NCI-H2081 treated with DMSO at 0.1 percent for 48 hours (cell line): ENCODE data around the gene GBA2.

Experiments
- DNase-seq: peaks from one replicate; lab custom pipeline; 2025; lab: John Stamatoyannopoulos, UW

Gene GBA2

DNA sequence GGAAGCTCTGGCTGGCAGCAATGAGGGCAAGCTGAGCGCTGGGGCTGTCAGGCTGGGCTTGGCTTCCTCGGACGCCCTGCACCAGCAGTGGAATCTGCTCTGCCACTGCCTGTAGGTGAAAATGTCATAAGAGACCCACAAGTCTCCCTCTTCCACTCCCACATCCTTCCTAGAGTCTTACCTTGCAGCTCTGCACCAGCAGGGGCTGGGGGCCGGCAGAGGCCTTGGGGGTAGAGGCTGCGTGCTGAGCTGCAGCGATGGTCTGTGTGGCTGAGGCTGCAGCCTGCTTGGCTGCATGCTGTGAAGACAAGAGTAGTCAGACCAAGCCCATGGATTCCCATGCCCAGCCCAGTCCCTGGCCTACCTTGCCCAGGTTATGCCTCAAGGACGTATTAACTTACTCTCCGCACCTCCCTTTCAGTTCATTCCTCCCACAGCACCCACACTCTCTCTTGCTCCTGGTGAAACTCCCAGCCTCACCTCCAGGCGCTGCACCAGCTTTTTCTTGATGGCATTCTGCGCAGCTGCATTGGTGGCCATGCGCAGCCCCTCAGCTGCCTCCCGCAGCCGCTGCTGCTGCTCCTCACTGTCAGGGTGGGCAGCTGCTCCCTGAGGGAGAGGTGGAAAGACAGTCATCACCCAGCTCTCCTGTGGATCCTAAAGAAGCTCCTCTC is 34.3 kb downstream of the GBA2 start:
- DNase-seq, result no peak

DNA sequence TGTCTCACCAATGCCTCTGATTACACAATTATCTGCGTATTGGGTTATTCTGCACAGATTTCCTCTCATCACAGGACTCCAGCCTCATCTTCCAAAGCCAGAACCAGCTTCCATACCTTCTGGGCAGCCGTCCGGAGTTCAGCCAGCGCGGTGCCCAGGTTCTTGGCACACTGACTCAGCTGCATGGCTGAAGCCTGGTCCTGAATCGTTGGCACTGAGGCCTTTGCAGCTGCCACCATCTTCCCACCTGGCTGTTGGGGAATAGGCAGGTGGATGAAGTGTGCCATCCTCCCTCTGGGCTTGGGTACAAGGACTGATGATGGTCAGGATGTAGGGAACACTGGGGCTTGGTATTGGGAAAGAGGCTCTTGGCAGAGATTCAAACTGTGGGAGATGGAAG is 34.9 kb downstream of the GBA2 start:
- no peak for DNase-seq

DNA sequence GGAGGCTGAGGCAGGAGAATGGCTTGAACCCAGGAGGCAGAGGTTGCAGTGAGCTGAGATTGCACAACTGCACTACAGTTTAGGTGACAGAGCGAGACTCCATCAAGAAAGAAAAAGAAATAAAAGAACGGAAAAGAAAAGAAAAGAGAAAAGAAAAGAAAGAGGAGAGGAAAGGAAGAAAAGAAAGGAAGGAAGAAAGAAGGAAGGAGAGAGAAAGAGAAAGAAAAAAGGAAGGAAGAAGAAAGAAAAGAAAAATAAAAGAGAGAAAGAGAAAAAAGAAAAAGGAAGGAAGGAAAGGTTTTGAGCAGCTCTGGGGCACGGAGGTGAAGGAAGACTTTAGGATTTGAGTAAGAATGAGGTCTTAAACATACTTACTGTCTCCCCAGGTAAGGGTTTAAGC is 35.5 kb downstream of the GBA2 start:
- no peak for DNase-seq

DNA sequence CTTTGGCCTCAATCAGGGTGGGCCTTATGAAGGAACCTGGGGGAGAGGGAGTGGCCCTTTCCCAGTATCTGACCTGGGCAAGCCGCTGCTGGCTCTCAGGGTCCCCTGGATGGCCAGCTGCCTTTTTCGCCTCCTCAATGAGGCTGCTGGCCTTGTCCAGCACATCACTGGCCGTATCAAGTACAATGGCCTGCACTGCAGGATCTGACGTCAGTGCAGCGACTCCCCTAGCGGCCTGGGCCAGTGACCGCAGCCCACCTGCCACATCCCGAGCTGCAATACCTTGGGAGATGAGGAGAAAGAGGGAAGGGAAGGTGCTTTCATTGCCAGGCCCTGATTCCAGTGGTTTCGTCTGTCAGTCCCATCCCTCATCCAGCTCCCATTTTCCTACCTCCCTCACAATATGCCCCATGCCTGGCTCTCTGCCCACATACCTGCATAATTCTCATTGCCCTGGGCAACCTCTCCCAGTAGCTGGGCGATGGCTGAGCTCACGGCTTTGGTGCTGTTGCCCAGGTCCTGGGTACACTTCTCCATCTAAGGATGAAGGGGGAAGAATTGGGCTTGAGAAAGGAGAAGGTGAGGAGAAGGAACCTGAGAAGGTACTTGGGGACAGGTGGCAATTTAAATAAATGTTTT is 36.1 kb downstream of the GBA2 start:
- no peak for DNase-seq

DNA sequence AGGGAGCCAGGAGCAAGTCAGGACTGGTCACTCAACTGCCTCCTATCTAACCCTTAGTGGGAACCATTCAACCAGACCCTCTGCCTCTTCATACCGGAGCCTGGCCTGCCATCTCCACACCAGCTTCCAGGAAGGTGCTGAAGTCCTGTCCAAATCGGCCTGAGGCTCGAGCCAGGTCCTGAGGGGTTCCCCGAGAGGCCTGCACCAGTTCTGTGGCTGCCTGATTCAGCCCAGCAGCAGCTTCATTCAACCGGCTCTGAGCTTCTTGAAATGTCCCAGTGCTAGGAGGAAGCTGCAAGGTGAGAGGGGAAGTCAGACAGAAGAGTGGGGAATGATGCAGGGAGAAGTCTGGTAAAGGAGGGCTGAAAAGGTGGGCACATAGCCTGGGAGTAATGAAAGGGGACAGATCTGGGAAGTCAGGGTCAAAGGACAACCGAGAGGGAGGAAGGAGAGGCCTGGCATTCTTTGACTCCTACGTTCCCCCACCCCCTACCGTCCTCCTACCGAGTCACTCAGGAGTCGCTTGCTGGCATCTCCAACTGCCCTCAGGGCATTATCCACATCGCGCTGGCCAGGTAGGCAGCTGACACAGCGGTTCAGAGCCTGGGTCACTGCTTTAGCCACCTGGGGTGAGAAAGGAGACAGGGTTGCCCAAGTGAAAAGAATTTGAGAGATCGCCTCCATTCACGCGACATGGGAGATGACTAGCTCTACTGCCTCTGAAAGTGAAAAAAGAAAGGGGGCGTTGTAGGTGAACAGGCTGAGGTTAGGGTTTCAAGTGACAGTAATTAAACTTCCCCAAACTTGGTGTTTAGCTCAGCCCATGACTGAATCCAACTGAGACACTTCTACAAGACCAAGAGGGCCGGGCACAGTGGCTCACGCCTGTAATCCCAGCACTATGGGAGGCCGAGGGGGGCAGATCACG is 37.3 kb downstream of the GBA2 start:
- DNase-seq, result no peak

DNA sequence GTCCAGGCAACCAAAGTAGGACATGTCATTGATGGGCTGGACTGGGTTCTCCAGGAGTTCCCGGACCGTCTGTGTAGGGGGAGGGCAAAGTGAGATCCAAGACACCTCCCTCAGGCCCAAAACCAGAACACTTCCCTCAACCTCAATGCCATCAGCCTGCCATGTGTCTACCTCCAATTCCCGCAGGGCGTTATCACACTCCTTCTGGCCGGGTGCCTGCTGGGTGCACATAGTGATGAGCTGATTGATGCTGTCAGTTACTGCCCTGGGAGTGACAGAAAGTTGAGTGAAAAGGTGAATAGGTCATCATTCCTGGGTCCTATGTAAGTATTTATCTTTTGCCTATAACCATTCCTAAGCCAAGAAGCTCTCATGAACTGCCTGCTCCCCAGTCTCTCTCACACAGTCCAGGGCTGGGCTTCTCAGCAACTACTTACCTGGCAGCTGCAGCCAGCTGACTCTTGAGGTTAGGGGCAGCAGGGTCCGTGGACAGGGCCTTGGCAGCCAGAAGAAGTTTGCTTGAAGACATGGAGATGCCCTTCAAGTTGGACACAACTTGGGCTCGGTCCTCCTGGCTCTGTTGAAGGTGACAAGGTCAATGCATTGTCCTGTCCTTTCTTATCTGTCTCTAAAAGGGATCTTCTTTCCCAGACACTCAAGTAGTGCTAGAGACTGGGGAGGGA is 38.1 kb downstream of the GBA2 start:
- no peak for DNase-seq

DNA sequence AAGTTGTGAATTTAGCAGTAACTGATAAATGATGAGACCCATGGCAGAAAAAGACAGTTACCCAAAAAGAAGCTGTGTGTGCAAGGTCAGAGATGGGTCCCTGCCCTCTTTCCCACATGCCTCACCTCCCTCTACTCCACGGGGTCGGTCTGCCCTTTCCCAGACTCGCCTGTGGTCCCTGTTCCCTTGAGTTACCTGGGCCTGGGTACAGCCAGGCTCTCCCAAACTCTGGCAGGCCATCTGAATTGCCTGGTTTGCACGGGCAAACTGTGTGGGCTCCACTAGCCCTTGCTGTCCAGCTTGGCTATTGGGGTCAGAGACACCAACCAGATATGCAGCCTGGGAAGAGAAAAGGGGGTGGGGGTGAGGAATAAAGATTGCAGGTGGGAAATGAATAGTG is 40.9 kb downstream of the GBA2 start:
- no peak for DNase-seq

DNA sequence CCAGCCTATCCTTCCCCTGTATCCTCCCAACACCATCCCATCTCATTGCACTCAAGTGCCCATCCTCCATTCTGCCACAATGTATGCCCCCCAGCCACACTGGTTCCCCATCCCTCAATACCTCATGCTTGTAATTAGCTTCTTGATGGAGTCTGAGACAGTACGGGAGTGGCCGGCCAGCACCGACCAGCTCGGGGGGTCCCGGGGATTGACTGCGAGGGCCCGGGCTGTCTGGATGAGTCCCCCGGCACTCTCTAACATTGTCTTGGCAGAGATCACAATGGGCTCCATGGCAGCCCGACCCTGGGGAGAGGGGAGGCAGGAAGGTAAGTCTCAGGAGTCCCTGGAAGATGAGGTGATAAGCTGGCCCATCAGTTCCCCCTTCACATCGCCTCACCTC is 42.1 kb downstream of the GBA2 start:
- DNase-seq, result no peak

DNA sequence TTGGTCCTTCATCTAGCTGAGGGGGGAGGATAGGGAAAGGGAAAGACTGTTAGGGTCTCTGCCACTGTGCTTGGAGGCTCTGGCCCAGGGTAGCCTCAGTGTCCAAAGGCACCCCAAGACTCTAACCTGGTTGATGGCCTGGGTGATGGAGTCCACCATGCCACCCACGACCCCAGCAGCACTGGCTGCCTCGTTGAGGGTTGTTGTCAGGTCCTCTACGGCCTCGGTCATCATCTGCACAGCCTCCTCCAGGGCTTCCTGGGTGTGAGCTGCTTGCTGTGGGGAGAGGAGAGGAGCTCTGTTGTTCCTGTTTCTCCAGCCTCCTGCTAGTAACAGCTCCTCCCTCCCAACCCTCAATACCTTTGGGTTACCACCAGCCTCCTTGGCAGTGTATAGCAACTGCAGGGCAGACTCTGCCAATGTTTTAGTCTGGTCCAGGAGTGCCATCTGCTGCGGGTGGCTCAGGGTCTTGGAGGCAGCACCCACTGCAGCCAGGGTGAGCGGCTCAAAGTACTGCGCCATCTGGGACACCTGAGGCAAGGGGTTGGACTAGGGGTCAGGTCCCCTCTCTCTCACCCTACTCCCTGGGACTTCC is 43.1 kb downstream of the GBA2 start:
- DNase-seq, result no peak

DNA sequence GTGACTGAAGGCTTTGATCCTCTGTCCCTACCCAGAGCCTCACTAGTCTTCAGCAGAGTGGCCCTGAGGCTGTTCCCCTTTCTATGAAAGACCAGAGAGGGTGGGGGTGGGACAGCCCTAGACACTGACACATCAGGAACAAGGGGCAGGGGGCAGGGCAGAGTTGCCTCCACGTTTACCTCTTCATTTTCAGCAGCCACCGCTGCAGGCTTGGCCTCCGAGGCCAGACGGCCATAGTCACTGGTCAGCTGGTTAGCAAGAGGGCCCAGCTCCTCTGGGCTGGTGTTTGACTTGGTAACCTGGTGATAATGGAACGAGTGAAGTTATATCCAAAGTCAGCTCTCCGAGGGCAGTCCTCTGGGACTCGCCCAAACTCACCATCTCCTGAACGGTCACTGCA is 43.7 kb downstream of the GBA2 start:
- no peak for DNase-seq

DNA sequence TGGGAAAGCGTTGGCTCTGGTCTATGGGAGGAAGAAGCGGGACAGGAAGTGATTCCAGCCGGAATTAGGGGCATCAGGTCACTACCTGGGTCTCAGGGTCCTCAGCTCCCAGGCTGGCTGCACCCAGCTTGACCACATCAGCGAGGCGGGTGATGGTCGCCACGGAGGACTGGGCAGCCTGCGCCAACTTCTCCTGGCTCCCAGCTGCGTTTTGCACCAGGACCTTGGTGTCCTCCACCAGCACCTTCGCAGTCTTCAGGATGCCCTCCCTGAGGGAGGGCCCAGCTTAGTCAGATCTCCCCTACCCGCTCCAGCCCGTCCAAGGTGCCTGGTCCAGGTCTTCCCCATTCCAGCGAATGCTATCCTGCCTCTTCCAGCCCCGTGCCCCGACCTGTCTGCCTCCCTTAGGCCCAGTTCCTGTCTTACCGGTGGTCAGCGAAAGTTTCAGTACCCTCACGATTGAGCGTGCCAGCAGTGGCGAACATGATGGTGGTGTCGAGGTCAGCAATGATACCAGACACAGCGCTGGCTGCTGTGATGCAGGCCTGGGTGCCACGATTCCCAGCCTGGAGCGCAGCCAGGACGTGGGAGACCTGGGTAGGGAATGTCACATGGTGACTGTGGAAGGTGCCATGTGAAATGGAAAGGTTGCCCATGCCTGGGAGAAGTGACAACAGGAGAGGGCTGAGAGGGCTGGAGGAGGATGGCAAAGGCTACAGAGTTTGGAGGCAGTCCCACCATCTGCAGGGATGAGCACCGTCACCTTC is 44.9 kb downstream of the GBA2 start:
- DNase-seq, result no peak

DNA sequence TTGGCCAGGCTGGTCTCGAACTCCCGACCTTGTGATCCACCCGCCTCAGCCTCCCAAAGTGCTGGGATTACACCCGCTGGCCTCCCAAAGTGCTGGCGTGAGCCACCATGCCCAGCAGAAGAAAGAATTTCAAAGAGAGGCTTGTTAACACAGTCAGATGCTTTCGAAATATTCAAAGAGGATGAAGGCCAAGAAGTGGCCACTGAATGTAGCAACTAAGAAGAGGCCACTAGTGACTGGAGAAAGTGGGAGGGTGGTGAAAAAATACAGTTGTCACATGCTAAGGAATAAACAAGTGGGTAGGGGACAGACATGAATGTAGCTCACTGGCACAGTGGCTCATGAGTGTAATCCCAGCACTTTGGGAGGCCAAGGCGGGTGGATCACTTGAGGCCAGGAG is 46.3 kb downstream of the GBA2 start:
- no peak for DNase-seq

DNA sequence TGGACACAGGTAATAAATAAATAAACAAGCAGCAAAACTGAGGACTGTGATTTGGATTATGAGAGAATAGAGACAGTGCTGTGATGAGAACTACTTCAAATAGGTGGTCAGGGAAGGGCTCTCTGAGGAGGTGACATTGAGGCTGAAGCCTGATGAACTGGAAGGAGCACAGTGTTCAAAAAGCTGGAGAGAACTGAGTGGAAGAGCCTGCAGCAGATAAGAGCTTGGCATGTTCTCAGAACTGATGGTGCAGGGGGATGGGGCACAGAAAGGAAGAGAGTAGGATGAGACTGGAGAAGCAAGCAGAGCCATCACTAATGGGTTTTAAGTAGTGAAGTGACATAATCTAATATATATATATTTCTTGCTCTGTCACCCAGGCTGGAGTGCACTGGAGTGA is 48.1 kb downstream of the GBA2 start:
- no peak for DNase-seq

DNA sequence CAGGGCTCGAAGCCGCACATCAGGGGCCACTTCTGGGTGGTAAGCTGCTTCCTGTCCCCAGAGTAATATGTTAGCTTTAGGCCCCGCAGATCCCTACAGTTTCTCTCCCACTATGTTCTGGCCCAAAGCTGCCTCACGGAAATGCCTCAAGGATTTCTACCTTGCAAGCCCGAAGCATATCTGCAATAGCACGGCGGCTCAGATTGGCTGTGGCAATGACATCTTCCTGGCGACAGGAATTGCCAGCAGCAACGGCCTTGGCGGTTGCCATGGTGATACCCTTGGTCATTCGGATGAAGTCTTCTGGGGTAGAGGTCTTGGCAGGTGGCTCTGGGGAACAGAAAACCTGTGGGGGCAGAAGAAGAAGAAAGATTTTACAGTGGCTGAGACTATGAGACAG is 49.0 kb downstream of the GBA2 start:
- no peak for DNase-seq

DNA sequence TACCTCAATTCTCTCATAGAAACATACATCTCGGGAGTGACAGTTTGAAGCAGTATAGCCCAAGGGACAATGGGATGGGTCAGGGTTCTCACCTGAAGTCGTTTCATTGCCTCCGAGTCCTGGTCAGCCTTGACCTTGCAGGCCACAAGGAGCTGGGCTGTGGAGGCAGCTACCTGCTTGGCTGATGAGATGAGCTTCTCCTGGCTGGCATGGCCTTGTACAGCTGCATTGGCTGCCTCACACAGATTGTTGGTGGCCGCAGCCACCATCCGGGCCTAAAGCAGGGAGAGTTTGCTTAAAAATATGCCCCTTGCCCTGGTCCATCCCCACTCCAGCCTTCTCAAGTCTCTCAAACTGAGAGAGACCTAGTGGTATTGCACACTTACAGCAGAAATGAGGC is 50.8 kb downstream of the GBA2 start:
- DNase-seq, result no peak

DNA sequence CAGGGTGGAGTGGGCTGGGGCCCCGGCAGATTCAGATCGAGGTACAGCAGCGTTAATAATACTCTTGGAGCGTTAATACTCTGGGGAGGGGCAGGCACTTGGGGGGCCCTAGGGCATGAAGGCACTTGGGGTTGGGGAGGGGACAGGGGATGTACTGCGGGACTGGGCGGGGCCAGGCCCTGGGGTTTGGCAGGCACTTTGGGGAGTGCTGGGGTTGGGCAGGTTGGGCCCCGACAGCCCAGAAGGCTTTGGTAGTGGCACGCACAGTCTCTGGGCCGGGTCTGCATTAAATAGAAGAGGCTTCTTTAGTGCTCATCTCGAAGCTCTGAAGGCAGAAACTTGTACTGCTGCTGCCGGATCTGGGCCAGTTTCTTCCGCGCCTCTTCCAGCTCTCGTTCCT is 51.5 kb downstream of the GBA2 start:
- no peak for DNase-seq

DNA sequence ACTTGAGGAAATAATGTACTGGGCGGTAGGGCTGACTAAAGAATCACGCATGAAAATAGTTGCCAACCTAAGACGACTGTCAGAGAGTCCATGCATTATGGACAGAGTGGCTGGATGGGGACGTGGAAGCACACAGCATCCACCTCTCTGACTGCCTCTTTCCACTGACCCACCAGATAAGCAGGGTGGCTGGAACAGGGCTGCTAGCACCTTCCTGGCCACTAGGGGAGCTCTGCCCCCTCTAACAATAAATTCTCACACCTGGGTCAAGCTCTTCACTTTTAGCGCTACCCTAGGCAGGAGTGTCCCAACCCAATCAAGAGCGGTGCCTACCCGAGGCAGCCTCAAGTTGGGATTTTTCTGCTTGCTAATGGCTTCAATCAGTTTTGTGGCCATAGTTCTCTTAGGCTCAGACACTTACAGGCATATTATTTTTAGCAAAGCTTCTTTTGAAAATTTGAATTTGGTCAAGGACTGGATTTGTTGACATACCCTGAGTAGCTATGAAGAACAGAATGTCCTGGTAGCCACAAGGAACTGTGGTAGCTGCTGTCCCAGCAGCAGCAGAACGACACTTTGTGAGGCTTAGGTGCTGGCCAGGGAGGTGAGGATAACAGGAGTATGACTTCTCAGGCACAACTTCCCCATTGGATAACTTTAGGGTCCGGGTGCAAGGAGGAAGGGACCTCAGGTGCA is 52.4 kb downstream of the GBA2 start:
- no peak for DNase-seq

DNA sequence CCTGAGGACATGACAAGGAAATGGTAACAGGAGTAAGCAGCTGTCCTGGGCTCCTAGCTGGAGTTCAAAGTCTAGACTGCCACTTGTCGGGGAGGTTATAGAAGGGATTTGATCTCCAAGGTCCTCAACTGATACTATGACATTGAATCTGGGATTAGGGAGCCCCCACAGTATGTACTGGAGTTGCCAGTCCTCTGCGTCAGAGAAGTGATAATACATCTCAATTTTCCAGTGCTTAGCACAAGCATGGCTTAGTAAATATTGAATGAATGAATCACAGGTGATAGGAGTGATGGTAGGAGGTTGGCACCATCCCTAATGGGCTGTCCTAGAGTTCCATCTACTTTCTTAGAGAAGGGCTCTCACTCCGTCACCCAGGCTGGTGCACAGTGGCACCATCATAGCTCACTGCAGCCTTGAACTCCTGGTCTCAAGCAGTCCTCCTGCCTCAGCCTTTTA is 53.1 kb downstream of the GBA2 start:
- DNase-seq, result no peak

DNA sequence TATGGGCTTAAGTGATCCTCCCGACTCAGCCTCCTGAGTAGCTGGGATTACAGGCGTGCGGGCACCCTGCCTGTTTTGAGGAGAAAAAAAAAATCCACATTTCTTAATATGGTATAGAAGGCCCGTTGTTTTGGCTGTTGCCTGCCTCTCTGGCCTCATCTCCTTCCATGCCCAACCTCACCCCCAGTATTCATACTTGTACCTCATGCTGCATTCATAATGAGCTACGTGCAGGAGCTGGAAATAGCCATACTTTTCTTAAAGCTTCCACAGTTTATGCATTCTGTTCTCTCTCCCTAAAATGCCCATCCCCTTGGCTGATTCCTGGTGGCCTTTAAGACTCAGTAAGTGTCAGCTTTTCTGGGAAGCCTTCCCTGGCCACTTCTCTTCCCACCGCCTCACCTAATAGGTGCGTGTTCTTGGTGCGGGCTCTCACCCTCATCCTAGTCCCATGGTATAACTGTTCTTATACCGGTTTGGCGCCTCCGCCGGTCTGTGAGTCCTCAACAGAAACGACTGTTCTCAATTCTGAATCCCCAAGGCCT is 57.2 kb downstream of the GBA2 start:
- no peak for DNase-seq

DNA sequence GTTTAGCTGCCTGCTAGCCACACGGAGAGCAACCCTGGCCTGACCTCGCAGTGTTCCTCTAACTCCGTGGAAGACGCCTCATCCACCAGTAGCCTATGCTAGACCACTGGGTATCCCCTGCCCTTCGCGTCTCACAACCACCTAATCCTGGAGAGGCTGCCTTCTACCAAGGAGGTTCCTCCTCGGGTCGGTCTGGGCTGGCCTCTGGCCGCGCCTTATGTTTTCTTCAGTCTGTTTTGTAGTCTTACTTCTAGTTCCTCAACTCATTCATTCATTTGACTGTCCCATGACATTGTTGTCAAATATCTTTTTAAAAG is 57.7 kb downstream of the GBA2 start:
- no peak for DNase-seq
